ENCODE results near the gene NOTUM.
"Not testable (repeated sequence)": the region's sequence is repeated elsewhere in the genome, so short reads cannot be mapped to it uniquely, and the experiment has no call there.

NOTUM gene

GRCh38 chr17:81983639-81984373 is 22.8 kb upstream of the NOTUM start:
- Histone ChIP-seq H3K9me3 (ENCODE audit: control insufficient read depth, insufficient read depth, low read depth, low read length) (no peaks in the 10 kb centered on the region), H3K27ac (ENCODE audit: extremely low read depth, low read depth, low read length) (no peak overlapping the region), H3K4me1 (ENCODE audit: control insufficient read depth, insufficient read depth, low read length) (peaks cover 5% of the 10 kb centered on the region), H3K36me3 (ENCODE audit: control insufficient read depth in 2 of 2, insufficient read depth in 1 of 2, low read length in 2 of 2) (peaks cover 9 to 54% of the 10 kb centered on the region in 2 experiments; a peak in 2 of 3 replicates), H3K4me3 (ENCODE audit: low read depth, low read length) (no peak overlapping the region)
- CTCF ChIA-PET, result interaction anchor here (0.6 to 1.6 kb wide), 3 partner anchors 20 to 24 kb away, joined by 3 to 6 read pairs (median 3); no protein-coding TSS in a partner anchor
- POLR2A ChIA-PET, result interaction anchor here (0.6 to 1.2 kb wide), 4 partner anchors 13 to 39 kb away, joined by 3 to 8 read pairs (median 4); partner anchors contain the start of genes CENPX, LRRC45 and NOTUM
- no peak for TF ChIP-seq ZNF514 (tag by site-specific recombination; IDR thresholded peaks at IDR 0.05)

- POLR2A ChIA-PET, result interaction anchor here (0.7 kb wide), 1 partner anchor 40 kb away, joined by 3 read pairs; the partner anchor contains the start of genes CENPX and LRRC45
Observed at GRCh38 chr17:81983011-81983638, 22.1 kb upstream of the NOTUM start.

GRCh38 chr17:81981511-81981910 is 20.5 kb upstream of the NOTUM start:
- H3K36me3 ChIP-seq (ENCODE audit: control insufficient read depth in 2 of 2, insufficient read depth in 1 of 2, low read length in 2 of 2), result peaks cover 9 to 48% of the 10 kb centered on the region in 2 experiments; a peak in 2 of 3 replicates
- H3K4me1 ChIP-seq (ENCODE audit: control insufficient read depth, insufficient read depth, low read length); H3K9me3 ChIP-seq (ENCODE audit: control insufficient read depth, insufficient read depth, low read depth, low read length); H3K27ac ChIP-seq (ENCODE audit: extremely low read depth, low read depth, low read length); H3K4me3 ChIP-seq (ENCODE audit: low read depth, low read length); POLR2A ChIA-PET: not testable (repeated sequence)
- CTCF ChIA-PET, result interaction anchor here (0.6 to 3.3 kb wide), 3 partner anchors 22 to 63 kb away, joined by 3 to 16 read pairs (median 7); no protein-coding TSS in a partner anchor

More at GRCh38 chr17:81983011-81983638, 22.1 kb upstream of the NOTUM start:
- Histone ChIP-seq H3K27ac (ENCODE audit: extremely low read depth, low read depth, low read length) (no peak overlapping the region), H3K9me3 (ENCODE audit: control insufficient read depth, insufficient read depth, low read depth, low read length) (no peaks in the 10 kb centered on the region), H3K4me3 (ENCODE audit: low read depth, low read length) (no peak overlapping the region), H3K36me3 (ENCODE audit: control insufficient read depth in 2 of 2, insufficient read depth in 1 of 2, low read length in 2 of 2) (peaks cover 9 to 54% of the 10 kb centered on the region in 2 experiments; a peak in 2 of 3 replicates), H3K4me1 (ENCODE audit: control insufficient read depth, insufficient read depth, low read length) (peaks cover 5% of the 10 kb centered on the region)
- TF ChIP-seq ZNF571 (tag by site-specific recombination; IDR thresholded peaks at IDR 0.05), result no peak
- no peak for TF ChIP-seq KLF9 (tag by site-specific recombination; IDR thresholded peaks at IDR 0.05; ENCODE audit: low read depth)
- TF ChIP-seq ZNF664 (tag by site-specific recombination; IDR thresholded peaks at IDR 0.05), result no peak
- no peak for TF ChIP-seq ZNF747 (tag by site-specific recombination; IDR thresholded peaks at IDR 0.05)
- no peak for TF ChIP-seq PRDM10 (tag by site-specific recombination; IDR thresholded peaks at IDR 0.05)
- no peak for TF ChIP-seq ZNF843 (tag by site-specific recombination; IDR thresholded peaks at IDR 0.05)
- no peak for TF ChIP-seq ZNF157 (tag by site-specific recombination; IDR thresholded peaks at IDR 0.05)
- TF ChIP-seq KLF10 (tag by site-specific recombination; IDR thresholded peaks at IDR 0.05), result no peak
- TF ChIP-seq ZNF660 (tag by site-specific recombination; IDR thresholded peaks at IDR 0.05), result no peak
- no peak for TF ChIP-seq ZNF311 (tag by site-specific recombination; IDR thresholded peaks at IDR 0.05; ENCODE audit: borderline replicate concordance)
- TF ChIP-seq ZNF423 (tag by site-specific recombination; IDR thresholded peaks at IDR 0.05), result no peak
- no peak for TF ChIP-seq HOXA7 (CRISPR knock-in tag; IDR thresholded peaks at IDR 0.05; ENCODE audit: borderline replicate concordance)
- CTCF ChIA-PET, result interaction anchor here (0.6 to 1.6 kb wide), 3 partner anchors 20 to 37 kb away, joined by 3 to 6 read pairs (median 4); no protein-coding TSS in a partner anchor

Measured in HEK293 (cell line).